Endothelial cell (in vitro differentiated cells): Measurements from ENCODE around the gene EMX1. TPM values are rescaled to one million over a fixed set of nuclear protein-coding genes. Genes with fewer than 3 reads are reported as not detected.

Experiments used
- DNase-seq: peaks from one replicate; pipeline ENCODE4 v3.0.0; 2021; ENCODE audit warnings: low spot score
- H3K27ac Mint-ChIP-seq: one replicate; pipeline ENCODE4 v1.8.0; 2021; ENCODE audit warnings: mixed read lengths, inconsistent platforms; ENCODE audit not compliant: unreplicated experiment
- H3K27me3 Mint-ChIP-seq: one replicate; pipeline ENCODE4 v1.8.0; 2021; ENCODE audit warnings: mild to moderate bottlenecking, moderate library complexity, mixed read lengths, inconsistent platforms; ENCODE audit not compliant: unreplicated experiment
- H3K36me3 Mint-ChIP-seq: one replicate; pipeline ENCODE4 v1.8.0; 2021; ENCODE audit warnings: mild to moderate bottlenecking, low read depth, mixed read lengths, inconsistent platforms; ENCODE audit not compliant: unreplicated experiment
- H3K4me1 Mint-ChIP-seq: one replicate; pipeline ENCODE4 v1.8.0; 2021; ENCODE audit warnings: mild to moderate bottlenecking, mixed read lengths, inconsistent platforms; ENCODE audit not compliant: unreplicated experiment
- H3K4me3 Mint-ChIP-seq: one replicate; pipeline ENCODE4 v1.8.0; 2021; ENCODE audit warnings: mild to moderate bottlenecking, mixed read lengths, inconsistent platforms; ENCODE audit not compliant: unreplicated experiment
- H3K9me3 Mint-ChIP-seq: one replicate; pipeline ENCODE4 v1.8.0; 2021; ENCODE audit warnings: mixed read lengths, inconsistent platforms; ENCODE audit not compliant: unreplicated experiment
- total RNA-seq: library from RNA; stranded (reverse); fragmentation: NEBNext Ultra II Directional; extraction: Animal tissue kit (Norgen Biotek cat#: 25700); gene quantifications from one replicate; pipeline ENCODE4 v1.2.1, GENCODE V29; 2021; ENCODE audit not compliant: unreplicated experiment
- TF ChIP-seq, protein P1 (sequence below): fragments of 200-600 bp; sonication (generic); IDR thresholded peaks from one replicate; pipeline ENCODE4 v1.5.0; 2021; ENCODE audit warnings: antibody characterized with exemption; ENCODE audit not compliant: unreplicated experiment

Gene EMX1
- total RNA-seq, 1 donor from 2014 or later = 3.7 TPM

DNA sequence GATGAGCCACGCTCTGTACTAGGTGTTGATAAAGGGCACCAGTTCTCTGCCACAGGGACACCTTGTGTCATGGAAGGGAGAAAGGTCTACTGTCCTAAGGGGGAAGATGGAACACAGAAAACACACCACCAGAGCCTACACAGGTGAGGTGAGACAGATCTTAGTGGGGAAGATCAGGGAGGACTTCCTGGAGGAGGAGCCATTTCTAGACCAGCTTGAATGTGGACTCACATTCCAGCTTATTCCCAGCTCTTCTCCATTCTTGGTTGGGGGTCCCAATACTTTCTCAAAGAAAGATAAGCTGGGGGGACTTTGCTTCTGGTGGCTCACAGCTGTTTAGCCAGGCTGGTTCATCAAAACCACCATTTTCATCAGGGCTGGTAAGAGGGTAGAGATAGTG lies 36.2 kb downstream of the EMX1 start:
- peaks cover 6% of the 10 kb centered on the region for H3K27me3 Mint-ChIP-seq
- H3K27ac Mint-ChIP-seq = peak overlapping the region; percentile 22
- no peaks in the 10 kb centered on the region for H3K9me3 Mint-ChIP-seq
- H3K4me1 Mint-ChIP-seq = peaks cover 19% of the 10 kb centered on the region
- H3K4me3 Mint-ChIP-seq = no peak overlapping the region
- TF ChIP-seq, protein P1, sequence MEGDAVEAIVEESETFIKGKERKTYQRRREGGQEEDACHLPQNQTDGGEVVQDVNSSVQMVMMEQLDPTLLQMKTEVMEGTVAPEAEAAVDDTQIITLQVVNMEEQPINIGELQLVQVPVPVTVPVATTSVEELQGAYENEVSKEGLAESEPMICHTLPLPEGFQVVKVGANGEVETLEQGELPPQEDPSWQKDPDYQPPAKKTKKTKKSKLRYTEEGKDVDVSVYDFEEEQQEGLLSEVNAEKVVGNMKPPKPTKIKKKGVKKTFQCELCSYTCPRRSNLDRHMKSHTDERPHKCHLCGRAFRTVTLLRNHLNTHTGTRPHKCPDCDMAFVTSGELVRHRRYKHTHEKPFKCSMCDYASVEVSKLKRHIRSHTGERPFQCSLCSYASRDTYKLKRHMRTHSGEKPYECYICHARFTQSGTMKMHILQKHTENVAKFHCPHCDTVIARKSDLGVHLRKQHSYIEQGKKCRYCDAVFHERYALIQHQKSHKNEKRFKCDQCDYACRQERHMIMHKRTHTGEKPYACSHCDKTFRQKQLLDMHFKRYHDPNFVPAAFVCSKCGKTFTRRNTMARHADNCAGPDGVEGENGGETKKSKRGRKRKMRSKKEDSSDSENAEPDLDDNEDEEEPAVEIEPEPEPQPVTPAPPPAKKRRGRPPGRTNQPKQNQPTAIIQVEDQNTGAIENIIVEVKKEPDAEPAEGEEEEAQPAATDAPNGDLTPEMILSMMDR = no peak
- peaks cover 21% of the 10 kb centered on the region for H3K36me3 Mint-ChIP-seq
- DNase-seq = no peak

DNA sequence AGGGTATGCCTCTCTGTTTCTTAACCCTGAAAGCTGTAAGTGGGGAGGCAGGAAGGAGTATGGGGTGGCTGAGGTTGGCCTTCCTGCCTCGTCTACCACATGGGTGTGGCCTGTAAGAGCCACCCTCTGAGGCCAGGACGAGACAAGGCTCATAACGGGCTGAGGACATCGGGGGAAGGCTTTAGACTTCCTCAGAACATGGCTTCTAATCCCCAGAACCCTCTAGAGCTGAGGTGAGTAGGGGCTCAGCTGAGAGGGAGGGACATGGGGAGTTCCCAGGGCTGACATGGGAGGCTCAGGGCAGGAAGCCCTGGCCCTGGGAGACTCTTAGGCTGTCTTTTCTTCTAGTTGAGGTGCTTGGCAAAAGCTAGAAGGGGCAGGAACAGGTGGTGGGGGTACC lies 36.7 kb downstream of the EMX1 start:
- H3K27me3 Mint-ChIP-seq = peaks cover 6% of the 10 kb centered on the region
- H3K36me3 Mint-ChIP-seq = peaks cover 17% of the 10 kb centered on the region
- TF ChIP-seq, protein P1 = no peak
- H3K4me3 Mint-ChIP-seq = no peak overlapping the region
- DNase-seq = no peak
- no peak overlapping the region for H3K27ac Mint-ChIP-seq
- H3K4me1 Mint-ChIP-seq = peaks cover 19% of the 10 kb centered on the region
- no peaks in the 10 kb centered on the region for H3K9me3 Mint-ChIP-seq

DNA sequence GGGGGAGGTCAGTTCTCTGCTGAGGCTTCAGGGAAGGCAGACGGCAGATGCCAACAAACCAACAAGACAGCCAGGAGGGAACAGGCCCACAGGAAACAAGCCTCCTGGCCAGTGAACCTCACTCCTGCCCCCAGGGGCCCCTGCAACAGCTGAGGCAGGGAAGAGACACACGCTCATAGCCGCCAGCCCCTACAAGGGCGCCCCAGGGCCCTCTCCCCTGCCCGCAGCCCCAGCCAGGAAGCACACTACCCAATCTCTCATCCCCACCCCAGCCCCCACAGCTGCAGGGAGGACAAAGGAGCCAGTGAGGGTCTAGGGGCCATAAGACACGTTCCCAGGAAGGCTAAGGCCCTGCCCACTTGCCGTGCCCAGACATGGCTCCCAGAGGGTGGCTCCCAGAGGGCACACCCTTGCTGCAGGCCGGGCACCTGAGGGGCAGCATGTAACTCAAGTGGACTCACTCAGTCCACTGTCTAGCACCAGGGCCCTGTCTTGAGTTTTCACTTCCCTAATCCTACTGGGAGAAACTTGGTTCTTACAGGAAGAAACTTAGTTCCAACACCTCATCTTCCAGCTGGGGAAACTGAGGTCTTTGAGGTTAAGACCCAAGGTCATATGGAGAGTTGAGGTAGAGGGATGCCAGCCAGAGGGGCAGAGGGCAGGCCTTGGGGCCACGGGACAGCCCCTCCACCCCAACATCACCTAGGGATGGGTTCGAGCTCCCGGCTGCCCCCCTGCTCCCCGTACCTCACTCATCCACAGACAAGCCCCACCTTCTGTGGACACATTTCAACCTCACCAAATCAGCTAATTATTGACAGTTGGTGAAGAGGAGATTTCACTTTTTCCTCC lies 37.3 kb downstream of the EMX1 start:
- Mint-ChIP-seq H3K4me1 (peaks cover 20% of the 10 kb centered on the region), H3K36me3 (peaks cover 21% of the 10 kb centered on the region), H3K27ac (no peak overlapping the region)

DNA sequence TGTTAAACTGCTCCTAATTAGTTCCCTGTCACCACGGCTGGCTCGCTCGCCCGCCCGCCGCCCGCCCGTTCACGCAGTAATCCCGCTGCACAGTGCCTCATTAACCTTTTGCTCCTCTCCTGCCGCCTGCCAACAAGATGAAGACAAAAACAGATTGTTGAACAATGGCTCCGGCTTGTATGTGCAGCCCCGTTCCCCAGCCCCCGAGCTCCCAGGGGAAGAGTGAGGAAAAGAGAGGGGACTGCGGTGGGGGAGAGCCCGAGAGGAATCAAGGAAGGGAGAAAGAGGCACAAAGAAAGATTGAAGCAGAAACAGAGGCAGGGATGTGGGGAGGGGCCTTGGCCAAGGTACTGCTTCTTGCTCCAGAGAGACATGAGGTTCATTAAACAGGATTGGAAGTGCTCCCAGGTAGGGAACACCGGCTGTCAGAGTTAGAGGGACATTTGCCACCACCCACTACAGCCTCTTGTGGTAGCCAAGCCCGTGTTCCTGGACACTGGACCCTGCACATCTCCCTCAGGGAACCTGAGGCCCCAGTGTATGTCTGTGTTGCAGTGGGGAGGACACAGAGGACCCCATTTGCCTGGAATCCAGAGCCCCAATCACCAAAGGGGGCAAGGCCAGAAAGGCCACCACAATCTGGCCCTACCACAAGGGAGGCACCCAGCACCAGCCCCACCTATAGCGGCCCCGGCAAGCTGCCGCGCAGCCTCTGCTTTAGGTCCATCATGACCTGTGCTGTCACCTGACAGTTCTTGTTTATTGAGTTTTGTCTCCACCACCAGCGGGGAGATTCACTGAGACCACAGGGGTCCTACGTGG lies 38.1 kb downstream of the EMX1 start:
- no peak overlapping the region for H3K4me3 Mint-ChIP-seq
- peak overlapping the region; percentile 30 for H3K27ac Mint-ChIP-seq
- no peaks in the 10 kb centered on the region for H3K9me3 Mint-ChIP-seq
- peaks cover 24% of the 10 kb centered on the region for H3K36me3 Mint-ChIP-seq
- TF ChIP-seq, protein P1 = no peak
- DNase-seq = no peak
- H3K4me1 Mint-ChIP-seq = peaks cover 22% of the 10 kb centered on the region
- peaks cover 8% of the 10 kb centered on the region for H3K27me3 Mint-ChIP-seq

More for the DNA sequence above, 37.3 kb downstream of the EMX1 start:
- Mint-ChIP-seq H3K27me3 (peaks cover 6% of the 10 kb centered on the region), H3K9me3 (no peaks in the 10 kb centered on the region), H3K4me3 (no peak overlapping the region)
- no peak for DNase-seq
- TF ChIP-seq, protein P1 = no peak
